Naive B cell (primary cell): ENCODE measurements around the gene CHST8. TPM values are rescaled to one million over a fixed set of nuclear protein-coding genes. Genes with fewer than 3 reads are reported as not detected.
A peak's percentile ranks its signal among the peaks of the same experiment; 100 is the strongest.

ENCODE experiments used
- ATAC-seq, 2 donors: fragments of 150-1000 bp; cut with Tn5 transposase; 2 replicates each; pipeline ENCODE4 v1.10.0; 2021; ENCODE audit warnings: low read depth in 2 of 2, mild to moderate bottlenecking in 2 of 2, moderate library complexity in 2 of 2
- DNase-seq: peaks from one replicate; pipeline ENCODE4 v3.0.0; 2022
- H3K27ac Mint-ChIP-seq, 6 donors: one replicate each; pipeline ENCODE4 v1.8.0; 2020 to 2022; ENCODE audit warnings: mild to moderate bottlenecking in 6 of 6, mixed read lengths in 6 of 6, moderate library complexity in 5 of 6, inconsistent platforms in 2 of 6
- H3K27me3 Mint-ChIP-seq, 3 donors: one replicate each; pipeline ENCODE4 v1.8.0; 2021 to 2022; ENCODE audit warnings: mixed read lengths in 3 of 3, mild to moderate bottlenecking in 1 of 3
- H3K36me3 Mint-ChIP-seq, 2 donors: one replicate each; pipeline ENCODE4 v1.8.0; 2020 to 2022; ENCODE audit warnings: mixed read lengths in 2 of 2, inconsistent platforms in 1 of 2, mild to moderate bottlenecking in 1 of 2
- H3K4me1 Mint-ChIP-seq, 3 donors: one replicate each; pipeline ENCODE4 v1.8.0; 2020 to 2022; ENCODE audit warnings: mixed read lengths in 3 of 3, inconsistent platforms in 1 of 3, mild to moderate bottlenecking in 1 of 3, moderate library complexity in 1 of 3
- H3K4me3 Mint-ChIP-seq, 8 donors: one replicate each; pipeline ENCODE4 v1.8.0; 2020 to 2022; ENCODE audit warnings: mild to moderate bottlenecking in 8 of 8, mixed read lengths in 8 of 8, moderate library complexity in 8 of 8, inconsistent platforms in 2 of 8
- H3K9me3 Mint-ChIP-seq, 7 donors: one replicate each; pipeline ENCODE4 v1.8.0; 2020 to 2022; ENCODE audit warnings: mixed read lengths in 7 of 7, mild to moderate bottlenecking in 5 of 7, inconsistent platforms in 2 of 7, moderate library complexity in 1 of 7
- polyA plus RNA-seq, 6 donors: library from polyadenylated mRNA; unstranded; fragments of 300-500 nt; fragmentation: Illumina TruSeq; gene quantifications; one replicate each; pipeline ENCODE4 v1.2.3, GENCODE V29; 2021; ENCODE audit warnings: low read depth in 6 of 6

Gene CHST8
- polyA plus RNA-seq, 6 donors from 2014 or later, result 0.17 to 0.55 TPM; not detected in 4

- no peak for ATAC-seq
- Mint-ChIP-seq H3K9me3 (peaks cover 0 to 13% (median 4%) of the 10 kb centered on the region in 7 donors), H3K4me1 (no peaks in the 10 kb centered on the region), H3K36me3 (peaks cover 0 to 8% of the 10 kb centered on the region in 2 donors), H3K4me3 (no peak overlapping the region), H3K27ac (no peak overlapping the region), H3K27me3 (peaks cover 17 to 28% (median 18%) of the 10 kb centered on the region in 3 donors)
- no peak for DNase-seq
Measured at GRCh38 chr19:33726756-33727155, 105.0 kb downstream of the CHST8 start.

DNA sequence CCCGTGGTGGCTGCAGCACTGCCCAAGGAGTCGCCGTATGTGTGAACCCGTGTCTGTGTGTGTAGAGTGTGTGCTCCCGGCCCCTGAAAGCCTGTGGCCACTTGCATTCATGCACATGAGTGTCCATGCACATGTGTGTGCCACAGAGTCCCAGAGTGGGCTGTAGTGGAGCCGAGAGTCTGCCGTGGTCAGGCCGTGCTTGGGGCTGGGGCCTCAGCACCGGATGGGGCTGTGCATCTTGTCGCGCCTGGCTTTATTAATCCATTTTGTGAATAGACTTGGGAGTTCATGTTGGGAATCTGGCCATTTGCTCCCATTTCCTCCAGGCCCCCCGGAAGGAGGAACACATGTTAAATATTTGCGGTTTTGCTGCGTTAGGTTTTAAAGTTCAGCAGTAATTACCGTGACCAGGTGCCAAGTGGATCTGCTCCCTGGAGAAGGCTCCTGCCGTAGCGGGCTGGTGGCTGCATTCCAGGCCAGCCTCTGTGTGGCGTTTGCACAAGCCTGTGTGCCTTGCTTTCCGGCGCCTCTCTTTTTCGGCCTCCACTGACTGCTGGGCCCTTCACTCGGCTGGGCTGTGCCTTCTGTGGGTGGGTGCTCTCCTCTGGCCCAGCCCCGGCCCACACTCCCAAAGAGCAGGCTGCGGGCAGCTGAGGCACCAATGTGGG lies 105.7 kb downstream of the CHST8 start:
- H3K27ac Mint-ChIP-seq, result no peak overlapping the region
- peaks cover 12 to 21% (median 17%) of the 10 kb centered on the region in 3 donors for H3K27me3 Mint-ChIP-seq
- peaks cover 0 to 15% (median 4%) of the 10 kb centered on the region in 7 donors for H3K9me3 Mint-ChIP-seq
- DNase-seq (no peak), ATAC-seq (no peak)
- peaks cover 0 to 8% of the 10 kb centered on the region in 2 donors for H3K36me3 Mint-ChIP-seq
- H3K4me1 Mint-ChIP-seq, result no peaks in the 10 kb centered on the region
- no peak overlapping the region for H3K4me3 Mint-ChIP-seq

DNA sequence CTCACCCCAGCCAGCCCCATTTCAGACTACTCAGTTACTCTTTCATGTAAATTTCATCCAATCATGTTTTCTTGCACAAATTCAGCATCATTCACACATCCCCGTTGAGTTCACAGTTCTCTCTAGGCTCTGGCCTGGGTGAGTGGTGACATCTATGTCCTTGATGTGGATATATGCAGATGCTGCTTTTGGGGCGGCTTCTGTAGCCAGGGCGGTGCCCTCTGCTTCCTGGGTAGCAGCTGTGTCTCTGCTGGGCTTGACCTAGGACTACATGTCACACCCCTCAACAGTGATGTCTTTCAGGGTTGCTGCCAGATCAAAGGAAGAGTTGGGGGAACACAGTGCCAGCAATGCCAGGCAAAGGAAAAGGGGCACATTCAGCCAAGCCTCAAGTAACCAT lies 106.4 kb downstream of the CHST8 start:
- Mint-ChIP-seq H3K36me3 (peaks cover 0 to 8% of the 10 kb centered on the region in 2 donors), H3K4me3 (no peak overlapping the region), H3K9me3 (peaks cover 0 to 17% (median 8%) of the 10 kb centered on the region in 7 donors), H3K4me1 (no peaks in the 10 kb centered on the region), H3K27me3 (peaks cover 5 to 18% (median 17%) of the 10 kb centered on the region in 3 donors), H3K27ac (no peak overlapping the region)
- no peak for DNase-seq
- ATAC-seq, result no peak

DNA sequence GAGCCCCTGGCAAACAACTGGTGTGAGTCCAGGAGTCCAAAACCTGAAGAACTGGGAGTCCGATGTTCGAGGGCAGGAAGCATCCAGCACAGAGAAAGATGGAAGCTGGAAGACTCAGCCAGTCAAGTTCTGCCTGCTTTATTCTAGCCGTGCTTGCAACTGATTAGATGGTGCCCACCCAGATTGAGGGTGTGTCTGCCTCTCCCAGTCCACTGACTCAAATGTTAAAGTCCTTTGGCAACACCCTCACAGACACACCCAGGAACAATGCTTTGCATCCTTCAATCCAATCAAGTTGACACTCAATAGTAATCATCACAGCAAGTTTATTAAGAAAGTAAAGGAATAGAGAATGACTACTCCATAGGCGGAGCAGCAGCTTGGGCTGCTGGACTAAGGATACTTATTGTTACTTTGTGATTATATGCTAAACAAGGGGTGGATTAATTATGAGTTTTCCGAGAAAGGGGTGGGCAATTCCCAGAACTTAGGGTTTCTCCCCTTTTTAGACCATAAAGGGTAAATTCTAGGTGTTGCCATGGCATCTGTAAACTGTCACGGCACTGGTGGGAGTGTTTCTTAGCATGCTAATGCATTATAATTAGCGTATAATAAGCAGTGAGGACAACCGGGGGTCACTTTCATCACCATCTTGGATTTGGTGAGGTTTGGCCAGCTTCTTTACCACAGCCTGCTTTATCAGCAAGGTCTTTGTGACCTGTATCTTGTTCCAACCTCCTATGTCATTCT lies 109.3 kb downstream of the CHST8 start:
- ATAC-seq, result no peak
- Mint-ChIP-seq H3K4me1 (no peaks in the 10 kb centered on the region), H3K27me3 (peaks cover 9 to 31% (median 17%) of the 10 kb centered on the region in 3 donors), H3K4me3 (no peak overlapping the region), H3K36me3 (peaks cover 0 to 8% of the 10 kb centered on the region in 2 donors), H3K9me3 (peaks cover 0 to 22% (median 9%) of the 10 kb centered on the region in 7 donors), H3K27ac (no peak overlapping the region)
- DNase-seq, result no peak

DNA sequence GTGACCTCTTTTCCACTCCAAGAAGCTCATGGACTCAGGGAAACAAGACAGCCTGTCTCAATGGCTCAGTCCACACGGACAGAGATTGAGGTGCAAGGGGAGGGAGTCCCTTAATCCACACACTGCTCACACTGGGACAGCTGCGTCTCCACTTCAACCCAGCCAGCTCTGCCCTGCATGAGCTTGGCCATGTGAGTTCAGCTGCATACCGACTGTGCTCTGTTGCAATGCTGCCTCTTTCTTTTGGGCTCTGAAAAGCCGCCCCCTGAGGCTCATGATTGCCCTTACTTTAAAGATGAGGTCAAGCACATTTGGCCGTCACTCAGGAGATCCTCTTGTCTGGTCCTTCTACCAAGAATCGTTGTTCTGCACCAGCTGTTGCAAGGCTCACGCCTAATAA lies 110.1 kb downstream of the CHST8 start:
- peaks cover 0 to 22% (median 9%) of the 10 kb centered on the region in 7 donors for H3K9me3 Mint-ChIP-seq
- H3K4me3 Mint-ChIP-seq, result no peak overlapping the region
- DNase-seq (no peak), ATAC-seq (no peak)
- H3K36me3 Mint-ChIP-seq, result peaks cover 0 to 8% of the 10 kb centered on the region in 2 donors
- H3K4me1 Mint-ChIP-seq, result no peaks in the 10 kb centered on the region
- peaks cover 9 to 34% (median 14%) of the 10 kb centered on the region in 3 donors for H3K27me3 Mint-ChIP-seq
- no peak overlapping the region for H3K27ac Mint-ChIP-seq

DNA sequence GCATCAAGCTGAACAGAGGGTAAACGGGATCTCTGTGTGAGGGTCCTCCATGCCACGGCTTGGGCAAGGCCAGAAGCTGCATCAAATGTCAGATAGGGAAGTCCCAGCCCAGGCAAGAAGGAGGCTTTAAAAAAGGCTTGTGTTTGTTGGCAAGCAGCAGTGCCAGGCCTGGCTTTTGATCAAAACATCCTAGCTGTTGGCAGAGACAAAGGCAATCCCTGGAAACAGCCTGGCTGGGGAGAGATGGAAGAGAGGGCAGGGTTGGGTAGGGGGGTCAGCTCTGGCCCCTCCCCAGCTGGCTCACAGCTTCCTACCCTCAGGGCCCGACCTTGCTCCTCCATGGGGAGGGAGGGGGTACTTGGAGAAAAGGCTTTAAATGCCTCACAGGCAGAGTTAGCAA lies 113.2 kb downstream of the CHST8 start:
- ATAC-seq, result no peak
- no peak overlapping the region for H3K4me3 Mint-ChIP-seq
- DNase-seq, result no peak
- H3K36me3 Mint-ChIP-seq, result no peaks in the 10 kb centered on the region
- H3K4me1 Mint-ChIP-seq, result no peaks in the 10 kb centered on the region
- no peak overlapping the region for H3K27ac Mint-ChIP-seq
- H3K27me3 Mint-ChIP-seq, result peaks cover 9 to 24% (median 15%) of the 10 kb centered on the region in 3 donors
- H3K9me3 Mint-ChIP-seq, result peaks cover 0 to 15% (median 6%) of the 10 kb centered on the region in 7 donors

DNA sequence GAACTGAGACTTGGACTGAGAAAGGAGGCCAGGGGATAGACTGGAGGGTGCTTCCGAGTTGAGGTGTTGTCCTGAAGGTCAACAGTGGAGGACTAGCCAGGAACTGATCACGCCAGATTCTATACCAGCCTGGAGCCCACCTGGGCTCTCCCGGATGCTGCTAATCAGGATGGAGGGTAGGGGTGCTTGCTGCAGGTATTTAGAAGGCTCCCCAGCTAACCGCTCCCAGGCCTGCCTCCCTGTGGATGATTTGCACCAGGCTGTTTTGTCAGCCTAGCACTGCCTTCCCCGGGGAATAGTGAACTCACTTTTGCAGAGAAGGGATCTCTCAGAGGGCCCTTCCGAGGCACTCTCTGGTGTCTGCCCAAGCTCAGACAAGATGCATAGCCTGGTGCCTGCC lies 114.4 kb downstream of the CHST8 start:
- no peaks in the 10 kb centered on the region for H3K4me1 Mint-ChIP-seq
- DNase-seq (no peak), ATAC-seq (no peak)
- H3K9me3 Mint-ChIP-seq, result peaks cover 0 to 15% (median 5%) of the 10 kb centered on the region in 7 donors
- H3K4me3 Mint-ChIP-seq, result no peak overlapping the region
- peaks cover 4 to 24% (median 15%) of the 10 kb centered on the region in 3 donors for H3K27me3 Mint-ChIP-seq
- H3K27ac Mint-ChIP-seq, result no peak overlapping the region
- H3K36me3 Mint-ChIP-seq, result no peaks in the 10 kb centered on the region

GRCh38 chr19:33736787-33737186 lies 115.0 kb downstream of the CHST8 start:
- no peaks in the 10 kb centered on the region for H3K4me1 Mint-ChIP-seq
- DNase-seq, result no peak
- H3K27me3 Mint-ChIP-seq, result peaks cover 4 to 24% (median 15%) of the 10 kb centered on the region in 3 donors
- no peaks in the 10 kb centered on the region for H3K36me3 Mint-ChIP-seq
- H3K9me3 Mint-ChIP-seq, result peaks cover 0 to 15% (median 5%) of the 10 kb centered on the region in 7 donors
- no peak for ATAC-seq
- no peak overlapping the region for H3K4me3 Mint-ChIP-seq
- H3K27ac Mint-ChIP-seq, result no peak overlapping the region

- H3K36me3 Mint-ChIP-seq, result no peaks in the 10 kb centered on the region
- H3K9me3 Mint-ChIP-seq, result peaks cover 0 to 9% (median 2%) of the 10 kb centered on the region in 7 donors
- DNase-seq (no peak), ATAC-seq (no peak)
- no peak overlapping the region for H3K4me3 Mint-ChIP-seq
- peaks cover 4 to 18% (median 15%) of the 10 kb centered on the region in 3 donors for H3K27me3 Mint-ChIP-seq
- H3K27ac Mint-ChIP-seq, result no peak overlapping the region
- H3K4me1 Mint-ChIP-seq, result no peaks in the 10 kb centered on the region
Measured at GRCh38 chr19:33737681-33738371, 116.1 kb downstream of the CHST8 start.

DNA sequence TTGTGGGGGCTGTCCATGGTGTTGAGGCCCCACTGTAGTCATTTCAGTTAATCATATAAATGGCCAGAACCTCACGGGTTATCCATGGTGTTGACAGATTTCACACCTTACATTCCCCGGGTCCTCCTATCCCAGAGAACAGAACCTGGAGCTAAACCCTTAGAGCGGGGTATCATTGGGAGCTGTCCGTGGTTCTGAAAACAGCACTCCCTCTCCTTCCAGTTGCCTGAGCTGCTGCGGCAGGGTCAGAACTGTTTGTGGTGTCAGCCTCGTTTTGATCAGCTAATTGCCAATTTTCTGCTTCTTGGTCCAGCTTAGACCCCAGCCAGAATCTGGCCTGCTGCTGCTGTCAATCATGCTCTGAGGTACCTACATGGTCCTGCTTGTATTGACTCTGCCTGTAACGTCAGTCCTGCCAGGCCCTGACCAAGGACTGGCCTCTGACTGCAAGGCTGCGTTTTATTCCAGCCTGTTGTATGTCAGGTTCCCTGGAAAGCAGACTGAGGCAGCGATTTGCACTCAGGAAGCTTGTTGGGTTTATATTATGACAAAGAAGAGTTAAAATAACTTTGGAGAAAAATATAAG lies 119.2 kb downstream of the CHST8 start:
- Mint-ChIP-seq H3K27ac (no peak overlapping the region), H3K36me3 (no peaks in the 10 kb centered on the region), H3K9me3 (peaks cover 0 to 7% (median 0%) of the 10 kb centered on the region in 7 donors), H3K4me1 (no peaks in the 10 kb centered on the region), H3K27me3 (peaks cover 0 to 15% (median 11%) of the 10 kb centered on the region in 3 donors), H3K4me3 (no peak overlapping the region)
- no peak for DNase-seq
- ATAC-seq, result no peak

DNA sequence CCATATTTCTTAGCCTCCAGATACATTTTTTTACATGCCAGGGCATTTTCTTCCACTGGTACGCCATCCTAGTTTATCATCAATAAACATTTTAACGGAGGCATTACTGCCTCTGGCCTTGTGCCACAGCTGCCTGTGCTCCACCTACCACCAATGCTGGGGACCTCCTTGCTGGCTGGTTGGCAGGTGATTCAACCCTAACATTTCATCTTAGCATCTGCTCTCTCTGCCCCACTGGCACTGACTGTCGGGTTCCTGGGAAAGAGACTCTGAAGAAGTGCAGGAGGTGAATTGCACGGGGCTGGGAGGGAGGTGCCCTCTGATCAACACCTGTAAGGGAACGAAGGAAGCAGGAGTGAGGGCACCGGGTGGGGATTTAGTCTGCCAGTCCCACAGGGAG lies 123.5 kb downstream of the CHST8 start:
- DNase-seq, result no peak
- peaks cover 4 to 25% (median 6%) of the 10 kb centered on the region in 3 donors for H3K27me3 Mint-ChIP-seq

DNA sequence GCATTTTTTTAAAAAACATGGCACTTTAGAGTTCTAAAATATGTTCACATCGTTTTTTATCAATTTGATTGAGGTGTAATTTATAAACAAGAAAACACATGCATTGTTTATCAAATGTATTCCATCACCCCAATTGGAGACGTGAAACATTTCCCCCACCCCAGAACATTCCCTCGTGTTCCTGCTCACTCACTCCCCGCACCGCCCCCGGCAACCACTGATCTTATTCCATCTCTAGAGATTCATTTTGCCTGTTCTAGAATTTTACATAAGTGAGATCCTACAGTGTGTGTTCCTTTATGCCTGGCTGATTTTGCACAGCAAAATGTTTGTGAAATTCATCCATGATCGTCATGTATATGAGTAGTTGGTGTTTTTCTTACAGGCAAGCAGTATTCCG lies 124.4 kb downstream of the CHST8 start:
- ATAC-seq (no peak), DNase-seq (no peak)
- H3K27ac Mint-ChIP-seq, result no peak overlapping the region
- peaks cover 0 to 4% (median 0%) of the 10 kb centered on the region in 7 donors for H3K9me3 Mint-ChIP-seq
- peaks cover 4 to 25% (median 6%) of the 10 kb centered on the region in 3 donors for H3K27me3 Mint-ChIP-seq
- no peak overlapping the region for H3K4me3 Mint-ChIP-seq
- H3K4me1 Mint-ChIP-seq, result no peaks in the 10 kb centered on the region
- no peaks in the 10 kb centered on the region for H3K36me3 Mint-ChIP-seq

More for the DNA sequence above, 123.5 kb downstream of the CHST8 start:
- Mint-ChIP-seq H3K27ac (no peak overlapping the region), H3K4me3 (no peak overlapping the region), H3K36me3 (no peaks in the 10 kb centered on the region), H3K4me1 (no peaks in the 10 kb centered on the region), H3K9me3 (peaks cover 0 to 7% (median 0%) of the 10 kb centered on the region in 7 donors)
- ATAC-seq, result no peak

DNA sequence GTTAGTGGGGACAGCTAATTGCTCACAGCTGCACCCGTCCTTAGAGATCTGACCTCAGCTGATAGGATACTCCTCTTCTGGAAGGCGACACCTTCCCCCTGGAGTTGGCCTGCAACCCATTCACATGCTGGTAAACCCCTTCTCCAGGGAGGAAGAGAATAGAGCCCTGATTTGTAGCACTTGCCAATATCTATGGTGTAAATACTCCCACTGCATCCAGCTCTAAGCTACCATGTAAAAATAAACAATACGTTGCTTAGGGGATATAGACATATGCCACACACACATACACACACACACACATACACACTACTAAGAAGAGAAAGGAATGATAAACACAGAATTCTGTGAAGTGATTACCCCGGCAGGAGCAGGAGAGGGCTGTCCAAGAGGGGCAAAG lies 125.5 kb downstream of the CHST8 start:
- Mint-ChIP-seq H3K4me3 (peak overlapping the region in 1 of 8 donors; percentile 29), H3K9me3 (peaks cover 0 to 1% (median 0%) of the 10 kb centered on the region in 7 donors), H3K36me3 (no peaks in the 10 kb centered on the region), H3K27ac (no peak overlapping the region), H3K27me3 (peaks cover 4 to 25% (median 8%) of the 10 kb centered on the region in 3 donors), H3K4me1 (no peaks in the 10 kb centered on the region)
- no peak for DNase-seq
- ATAC-seq, result no peak
